Activated naive CD4-positive, alpha-beta T cell treated with anti-CD3 and anti-CD28 coated beads, Interleukin-2, amount 50 U/mL, for 16 hours (primary cell): ENCODE measurements around the gene NADK.

ENCODE experiments used
- DNase-seq: peaks from one replicate; pipeline ENCODE4 v3.0.0-alpha.2; 2020

NADK gene, protein sequence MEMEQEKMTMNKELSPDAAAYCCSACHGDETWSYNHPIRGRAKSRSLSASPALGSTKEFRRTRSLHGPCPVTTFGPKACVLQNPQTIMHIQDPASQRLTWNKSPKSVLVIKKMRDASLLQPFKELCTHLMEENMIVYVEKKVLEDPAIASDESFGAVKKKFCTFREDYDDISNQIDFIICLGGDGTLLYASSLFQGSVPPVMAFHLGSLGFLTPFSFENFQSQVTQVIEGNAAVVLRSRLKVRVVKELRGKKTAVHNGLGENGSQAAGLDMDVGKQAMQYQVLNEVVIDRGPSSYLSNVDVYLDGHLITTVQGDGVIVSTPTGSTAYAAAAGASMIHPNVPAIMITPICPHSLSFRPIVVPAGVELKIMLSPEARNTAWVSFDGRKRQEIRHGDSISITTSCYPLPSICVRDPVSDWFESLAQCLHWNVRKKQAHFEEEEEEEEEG

GRCh38 chr1:1777950-1778662 lies at the start of gene NADK:
Gene NADK (minus strand): TSS chr1:1778470. CDS start chr1:1765406, 13,064 bp downstream.
- DNase-seq = peak; percentile 76

- no peak for DNase-seq
Observed at GRCh38 chr1:1827089-1827848, 49.0 kb upstream of the NADK start.

DNA sequence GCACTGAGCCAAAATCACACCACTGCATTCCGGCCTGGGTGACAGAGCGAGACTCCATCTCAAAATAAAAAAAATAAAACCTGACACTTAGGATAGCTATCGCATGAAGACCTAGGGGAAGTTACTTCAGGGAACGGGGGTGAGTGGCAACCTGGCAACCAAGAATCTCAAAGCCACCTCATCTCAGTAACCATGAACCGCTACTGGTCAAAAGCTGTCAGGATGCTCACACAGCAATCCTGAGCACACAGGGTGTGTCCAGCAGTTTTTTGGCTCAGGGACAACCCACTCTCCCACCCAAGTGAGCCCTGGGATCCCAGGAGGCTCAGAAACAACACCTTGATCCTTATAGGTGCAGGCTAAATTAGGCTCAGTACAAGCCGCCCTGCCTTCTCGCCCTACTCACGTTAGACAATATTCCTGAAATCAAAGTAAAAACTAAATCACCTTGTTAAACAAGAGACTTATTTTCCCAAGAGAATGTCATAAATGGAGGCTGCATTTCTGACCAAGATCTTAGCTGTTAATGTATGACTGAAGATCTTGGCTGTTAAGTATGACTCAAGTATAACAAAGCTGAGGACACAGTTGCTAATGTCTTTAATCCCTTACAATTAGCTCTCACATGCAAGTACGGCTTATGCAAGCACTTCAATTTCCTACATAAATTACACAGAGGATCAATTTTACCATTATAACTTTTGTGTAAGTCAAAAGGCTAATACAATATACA lies 48.3 kb upstream of the NADK start:
- DNase-seq = no peak

DNA sequence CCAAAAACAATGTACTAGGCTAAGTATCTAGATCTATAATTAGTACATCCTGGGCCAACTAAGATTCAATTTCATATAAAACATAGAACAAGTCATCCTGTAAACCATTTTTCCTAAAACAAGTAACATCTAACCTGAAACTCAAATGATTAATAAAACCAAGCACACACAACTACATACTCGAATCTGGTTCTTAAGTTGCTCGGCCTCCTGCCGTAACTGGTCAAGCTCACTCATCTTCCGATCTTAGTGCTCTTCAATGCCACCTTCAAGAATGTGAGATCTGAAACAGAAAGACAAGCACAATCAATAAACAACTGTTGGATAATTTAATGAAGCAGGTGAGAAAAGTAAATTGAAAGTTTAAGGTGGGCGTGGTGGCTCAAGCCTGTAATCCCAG lies 46.9 kb upstream of the NADK start:
- DNase-seq = no peak

GRCh38 chr1:1819762-1820161 lies 41.5 kb upstream of the NADK start:
- DNase-seq = no peak

DNA sequence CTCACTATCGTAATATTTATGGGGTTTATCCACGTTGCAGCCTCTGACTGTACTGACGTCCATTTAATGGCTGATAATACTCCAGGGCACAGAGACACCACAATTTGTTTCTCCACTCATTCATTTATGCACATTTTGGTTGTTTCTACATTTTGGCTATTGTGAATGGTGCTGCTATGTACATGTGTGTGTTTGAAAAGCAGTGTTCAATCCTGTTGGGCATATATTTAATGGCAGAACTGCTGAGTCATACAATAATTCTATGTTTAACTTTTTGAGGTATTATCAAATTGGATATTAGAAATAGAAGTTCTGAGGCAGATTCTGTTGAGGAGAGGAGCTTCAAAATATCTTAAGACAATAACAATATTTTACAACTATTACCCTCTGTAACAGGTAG lies 39.0 kb upstream of the NADK start:
- DNase-seq = no peak

- DNase-seq = no peak
Observed at GRCh38 chr1:1815606-1816281, 37.5 kb upstream of the NADK start.

DNA sequence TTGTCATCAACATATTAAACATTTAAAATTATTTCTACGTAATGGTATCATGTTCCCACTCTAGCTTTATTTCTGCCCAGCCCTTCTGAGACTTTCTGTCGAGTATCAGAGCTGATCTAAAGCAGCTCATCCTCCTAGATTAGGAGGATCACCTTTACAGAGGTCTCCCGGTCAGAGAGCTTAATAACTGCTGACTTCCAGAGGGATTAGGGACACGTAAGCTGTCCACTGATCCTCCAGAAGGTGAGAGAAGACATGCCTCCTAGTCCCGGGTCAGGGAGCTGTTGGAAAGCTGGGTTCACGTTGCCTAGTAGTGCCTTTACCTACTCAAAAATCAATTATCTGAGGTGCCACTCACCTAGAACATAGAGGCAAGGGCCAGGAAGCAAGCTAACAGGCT lies 31.2 kb upstream of the NADK start:
- no peak for DNase-seq

DNA sequence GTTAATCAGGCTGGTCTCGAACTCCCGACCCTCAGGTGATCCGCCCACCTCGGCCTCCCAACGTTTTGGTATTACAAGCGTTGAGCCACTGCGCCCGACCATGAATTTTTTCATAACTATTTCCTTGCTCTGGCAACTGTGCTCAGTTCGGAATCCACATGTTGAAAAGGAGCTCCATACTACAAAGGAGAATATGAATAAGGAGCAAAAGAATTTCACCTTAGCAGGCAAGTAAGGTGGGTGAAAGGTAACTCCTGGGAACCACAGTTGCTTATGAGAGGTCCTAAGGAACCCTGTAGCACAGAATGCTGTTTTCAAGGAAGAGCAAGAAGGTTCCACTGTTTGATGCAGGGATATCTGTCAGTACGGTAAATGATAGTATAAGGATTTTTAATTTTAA lies 29.9 kb upstream of the NADK start:
- no peak for DNase-seq

DNA sequence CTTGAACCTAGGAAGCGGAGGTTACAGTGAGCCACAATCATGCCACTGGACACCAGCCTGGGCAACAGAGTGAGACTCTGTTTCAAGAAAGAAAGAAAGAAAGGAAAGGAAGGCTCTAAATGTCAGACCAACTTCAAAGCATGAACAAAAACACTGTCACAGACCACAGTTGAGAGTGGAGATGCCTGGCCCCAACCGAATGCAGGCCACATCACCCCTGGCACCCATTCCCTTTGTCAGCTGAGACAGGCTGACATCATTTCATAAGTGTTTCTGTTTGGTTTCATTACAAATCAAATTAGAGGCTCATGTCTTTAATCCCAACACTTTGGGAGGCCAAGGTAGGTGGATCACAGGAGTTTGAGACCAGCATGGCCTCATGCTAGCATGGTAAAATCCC lies 28.6 kb upstream of the NADK start:
- no peak for DNase-seq

DNA sequence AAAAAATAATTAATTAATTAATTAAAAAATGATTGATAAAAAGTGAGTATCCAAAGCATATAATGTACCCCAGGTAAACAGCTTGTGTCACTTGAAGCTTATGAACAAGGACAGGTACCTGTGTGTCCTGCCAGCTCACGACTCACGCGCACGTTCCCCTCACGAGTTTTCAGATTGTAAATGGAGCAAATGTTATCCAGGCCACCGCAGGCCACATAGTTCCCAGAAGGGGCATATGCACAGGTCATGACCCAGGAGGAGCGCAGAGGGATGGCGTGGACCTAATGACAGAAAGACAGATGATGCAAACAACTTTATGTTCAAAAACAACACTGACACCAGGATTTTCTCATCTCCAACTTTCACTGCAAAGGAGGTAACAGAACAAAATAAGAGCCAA lies 26.0 kb upstream of the NADK start:
- DNase-seq = no peak

DNA sequence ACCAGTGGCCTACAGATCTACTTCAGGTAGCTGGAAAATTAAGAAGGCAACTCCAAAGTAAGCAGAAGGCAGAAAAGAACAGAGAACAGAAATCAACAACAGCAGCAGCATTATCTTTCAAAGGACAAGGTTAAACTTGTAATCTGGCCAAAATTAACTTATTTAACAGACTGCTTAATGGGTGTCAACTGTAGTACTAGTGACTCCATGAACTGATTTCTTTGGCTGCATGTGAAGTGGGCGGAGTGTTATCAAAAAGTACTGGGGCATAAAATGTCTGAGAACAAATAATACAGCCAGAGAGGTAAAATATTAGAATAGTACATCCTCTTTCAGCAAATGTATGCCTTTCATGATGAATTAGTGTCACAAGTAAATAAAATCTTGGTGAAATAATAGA lies 24.6 kb upstream of the NADK start:
- DNase-seq = no peak

- DNase-seq = no peak
Observed at GRCh38 chr1:1799716-1800115, 21.4 kb upstream of the NADK start.

DNA sequence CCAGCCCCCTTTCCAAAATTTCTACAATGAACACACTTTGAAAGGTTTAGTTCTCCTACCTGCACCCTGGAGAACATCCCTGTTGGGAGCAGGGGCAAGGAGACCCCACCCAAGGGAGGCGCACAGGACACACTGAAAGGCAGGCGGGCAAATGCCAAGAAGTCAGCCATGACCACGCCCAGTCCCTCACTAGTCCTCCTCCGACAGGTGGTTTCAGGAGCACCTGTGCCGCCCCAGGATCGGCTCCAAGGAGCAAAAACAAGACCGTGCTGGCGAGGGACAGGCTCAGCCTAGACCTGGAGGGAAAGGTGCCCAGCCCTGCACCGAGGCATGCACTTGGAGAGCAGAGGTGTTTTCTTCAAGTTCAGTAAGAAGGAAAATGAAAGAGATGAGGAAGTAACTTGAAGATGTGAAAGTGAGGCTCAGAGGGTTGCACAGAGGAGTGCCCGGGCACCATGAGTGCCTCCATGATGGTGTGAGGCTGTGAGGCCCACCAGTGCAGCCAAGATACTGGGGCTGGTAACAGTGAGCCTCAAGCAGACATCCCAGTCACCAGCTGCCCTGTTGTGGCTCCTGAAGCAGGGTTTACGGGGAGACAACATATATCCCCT lies 19.6 kb upstream of the NADK start:
- no peak for DNase-seq

- no peak for DNase-seq
Observed at GRCh38 chr1:1796466-1796865, 18.2 kb upstream of the NADK start.

DNA sequence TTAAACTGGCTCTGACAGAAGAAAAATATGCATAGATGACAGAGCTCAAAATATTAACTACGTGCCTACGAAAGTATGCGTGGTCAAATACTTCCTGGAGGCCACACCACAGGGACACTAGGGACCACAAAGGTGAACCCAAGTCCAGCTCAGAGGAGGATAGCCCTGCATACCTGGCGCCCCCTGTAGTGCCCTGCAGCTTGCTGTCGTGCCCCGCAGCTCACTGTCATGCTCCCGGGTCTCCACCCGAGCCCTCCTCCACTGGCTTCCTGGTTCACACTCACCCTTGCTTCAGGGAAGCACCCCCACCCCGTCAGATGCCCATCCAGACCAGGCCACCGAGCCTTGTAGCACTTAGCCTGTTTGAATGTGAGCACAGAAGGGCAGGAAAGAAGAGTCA lies 16.7 kb upstream of the NADK start:
- no peak for DNase-seq

DNA sequence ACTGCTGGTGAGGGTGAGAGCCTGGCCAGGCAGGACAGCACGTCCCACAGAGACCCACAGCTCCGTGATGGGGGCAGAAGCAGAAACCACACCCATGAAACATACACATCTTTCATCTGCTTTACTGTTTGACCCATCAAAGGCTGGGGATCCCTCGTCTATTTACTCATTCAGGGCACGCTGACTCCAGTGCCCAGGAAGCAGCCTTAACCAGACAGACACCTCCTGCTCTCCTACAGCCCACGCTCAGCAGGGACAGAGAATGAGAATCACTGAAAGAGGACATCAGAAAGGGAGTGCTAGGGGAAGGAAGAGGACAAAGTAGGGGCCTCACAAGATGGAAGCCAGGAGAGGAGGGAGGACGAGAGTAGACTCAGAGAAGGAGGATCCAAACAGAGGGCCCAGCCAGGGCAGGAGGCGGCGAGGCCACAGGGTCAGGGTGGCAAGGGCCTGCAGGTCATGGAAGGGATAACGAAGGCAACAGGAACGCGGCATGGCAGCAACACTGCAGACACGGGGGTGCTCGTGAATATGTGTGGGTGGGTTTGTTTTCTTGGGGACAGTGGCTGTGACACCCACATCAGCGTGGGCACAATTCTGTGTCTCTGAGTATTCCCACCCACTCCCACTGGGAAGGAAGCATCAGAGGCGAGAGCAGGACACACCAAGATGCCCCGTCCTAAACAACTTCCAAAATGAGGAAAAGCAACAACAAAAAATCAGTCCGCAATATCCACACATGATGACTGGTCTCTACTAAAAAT lies 15.4 kb upstream of the NADK start:
- DNase-seq = no peak

- no peak for DNase-seq
Observed at GRCh38 chr1:1788646-1789431, 10.6 kb upstream of the NADK start.

DNA sequence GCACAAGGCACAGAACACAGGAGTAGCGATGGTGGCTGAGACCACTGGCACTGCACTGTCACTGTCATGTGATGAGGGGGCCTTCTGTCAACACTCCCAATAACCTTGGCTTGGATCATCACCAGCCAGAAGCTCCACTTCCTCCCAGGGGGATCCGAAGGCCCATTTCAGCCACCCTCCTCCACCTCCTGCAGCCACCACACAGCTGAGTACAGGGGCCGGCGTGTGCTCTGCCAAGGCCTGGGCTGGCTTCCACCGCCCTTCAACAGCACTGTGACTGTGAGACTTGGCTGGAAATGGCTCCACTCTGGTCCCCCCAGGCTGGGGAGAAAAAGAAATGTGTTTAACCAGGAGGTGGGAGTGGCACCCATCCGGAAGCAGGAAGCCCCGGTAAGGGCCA lies 9.9 kb upstream of the NADK start:
- no peak for DNase-seq
